Ovary (tissue), 10 donors: ENCODE results near the gene GDAP2. TPM values are rescaled to one million over a fixed set of nuclear protein-coding genes. Genes with fewer than 3 reads are reported as not detected.

ENCODE experiments used
- DNase-seq, 5 donors: peaks; one replicate each; pipeline ENCODE4 v3.0.0-alpha.2; 2019 to 2020
- H3K27ac ChIP-seq, 2 donors: fragments of 200-600 bp; one replicate each; pipeline versions ENCODE4 v1.5.1 to v1.8.0; 2019 to 2022
- H3K27me3 ChIP-seq: fragments of 200-600 bp; one replicate; pipeline ENCODE4 v1.8.0; 2022
- H3K36me3 ChIP-seq: fragments of 200-600 bp; sonication (generic); one replicate; pipeline ENCODE4 v1.5.1; 2019
- H3K4me1 ChIP-seq: one replicate; pipeline ENCODE4 v1.8.1; 2013; ENCODE audit warnings: mild to moderate bottlenecking, moderate library complexity; ENCODE audit not compliant: insufficient read depth
- H3K4me3 ChIP-seq: fragments of 200-600 bp; sonication (generic); one replicate; pipeline ENCODE4 v1.5.1; 2017
- H3K9me3 ChIP-seq, 2 donors: fragments of 200-600 bp in 1 of 2; sonication (generic) in 1 of 2; one replicate each; pipeline versions ENCODE4 v1.5.1 to v1.8.1; 2013 to 2019; ENCODE audit warnings: mild to moderate bottlenecking in 1 of 2, moderate library complexity in 1 of 2
- CTCF ChIP-seq, 3 donors: fragments of 450-650 bp in 2 of 3; fragments of 200-600 bp in 1 of 3; IDR thresholded peaks; one replicate each; pipeline versions ENCODE4 v1.5.1 to v1.8.0; 2016 to 2022; ENCODE audit warnings: antibody characterized with exemption in 3 of 3, mild to moderate bottlenecking in 1 of 3
- EP300 ChIP-seq: sonication (generic); formaldehyde crosslinking; IDR thresholded peaks from one replicate; pipeline ENCODE4 v1.6.1; 2017; ENCODE audit warnings: antibody characterized with exemption
- POLR2A ChIP-seq: fragments of 450-650 bp; IDR thresholded peaks from one replicate; pipeline ENCODE4 v1.6.1; 2017; ENCODE audit warnings: antibody characterized with exemption, mild to moderate bottlenecking, moderate library complexity
- WGBS, 3 donors: extraction: QIAGEN DNeasy Blood & Tissue Kit in 1 of 3; methylation state at CpG; one replicate each; pipeline versions ENCODE4 v1.1.5 to v1.1.7; 2013 to 2017; 5-methylcytosine and 5-hydroxymethylcytosine counted together
- intact Hi-C, 4 donors: fragments of 100-400 bp; cut with DNase I; formaldehyde crosslinking; loops; one replicate each; pipeline versions ENCODE4 v1.11.0 to v1.15.1; 2022 to 2023
- long read RNA-seq, 3 donors: library from polyadenylated mRNA in 2 of 3; unstranded in 2 of 3; transcript quantifications; one replicate each; pipeline ENCODE4 v2.0.0 and lab custom pipeline, GENCODE V29; 2021 to 2026
- polyA plus RNA-seq, 2 donors: library from polyadenylated mRNA; stranded (reverse); fragments of 200-250 nt in 1 of 2; fragments of 350-450 nt in 1 of 2; fragmentation: Illumina TruSeq in 1 of 2; extraction: RNeasy Lipid Tissue Mini Kit (QIAGEN cat#74804) in 1 of 2; gene quantifications; one replicate each; pipeline ENCODE4 v1.2.3, GENCODE V29; 2013 to 2014
- total RNA-seq, 7 donors: library from RNA; depleted of rRNA in 2 of 7; stranded (reverse); fragments of >200 nt in 2 of 7; fragmentation: NEBNext Ultra II Directional in 3 of 7; extraction: Animal tissue kit (Norgen Biotek cat#: 25700) in 3 of 7; gene quantifications; one replicate each; pipeline versions ENCODE4 v1.1.0 to v1.2.4, GENCODE V29; 2016 to 2023
- donor health status: DM: no; HTN: no; CAD: no; lungs with moderate emphysema.
- donor health status: DM: no; HTN: no; CAD: no.
- donor health status: Bipolar disorder and iron deficiency.
- donor health status: DM: yes; HTN: yes; CAD: no.
- donor health status: DM: no; HTN: no; CAD: no.
- donor health status: DM: yes; HTN: yes; CAD: no.

Gene GDAP2
- 10 to 100 TPM; 12.6 to 29.8 (median 21.2) TPM for total RNA-seq
- 10 to 100 TPM in 1 of 2 donors, 1 to 10 TPM in 1; 2.4 to 12.2 TPM for polyA plus RNA-seq
- long read RNA-seq, donor 1, full-length matches to known transcripts: 15 of 24 reads
- long read RNA-seq, donor 1, partial matches to known transcripts: 4 of 24 reads
- long read RNA-seq, donor 1, other reads (novel, unspliced or antisense): 5 of 24 reads
- long read RNA-seq, donor 2, full-length matches to known transcripts: 3 of 3 reads
- long read RNA-seq, donor 2, partial matches to known transcripts: 0 of 3 reads
- long read RNA-seq, donor 2, other reads (novel, unspliced or antisense): 0 of 3 reads
- long read RNA-seq, donor 3, full-length matches to known transcripts: 7 of 12 reads
- long read RNA-seq, donor 3, partial matches to known transcripts: 3 of 12 reads
- long read RNA-seq, donor 3, other reads (novel, unspliced or antisense): 2 of 12 reads

GRCh38 chr1:117929343-117930172 lies at the start of gene GDAP2, which contains the start of gene WDR3:
Gene GDAP2 (minus strand): TSS chr1:117929621. CDS start chr1:117920357, 9,264 bp downstream.
Gene WDR3 (plus strand): TSS chr1:117929739. CDS start chr1:117933320, 3,581 bp downstream.
- peaks cover 11% of the 10 kb centered on the region for H3K4me1 ChIP-seq
- H3K4me3 ChIP-seq: peak within 1 kb of the TSS; percentile 68
- TF ChIP-seq POLR2A (no peak), CTCF (IDR thresholded peaks at IDR 0.05) (no peak), EP300 (no peak)
- H3K36me3 ChIP-seq: no peaks in the 10 kb centered on the region
- H3K9me3 ChIP-seq: no peaks in the 10 kb centered on the region
- H3K27me3 ChIP-seq: no peaks in the 10 kb centered on the region
- peak; percentile 92 to 95 (median 94) for DNase-seq
- WGBS, 3 donors: 0 to 1% (median 0%) methylated on average over 55 to 64 of the region's 64 CpGs
- peak within 1 kb of the TSS in 1 of 2 donors; percentile 54 for H3K27ac ChIP-seq
- intact Hi-C loops: no loop called here

GRCh38 chr1:117976381-117976780 lies 47.0 kb upstream of the GDAP2 start:
- no peak overlapping the region for H3K4me3 ChIP-seq
- 80 to 85% (median 85%) methylated on average over 3 of the region's 3 CpGs for WGBS, 3 donors
- no peaks in the 10 kb centered on the region for H3K27me3 ChIP-seq
- no peak for DNase-seq
- H3K4me1 ChIP-seq: no peaks in the 10 kb centered on the region
- no peak overlapping the region for H3K27ac ChIP-seq
- H3K9me3 ChIP-seq: no peaks in the 10 kb centered on the region
- intact Hi-C loops: no loop called here
- TF ChIP-seq CTCF (IDR thresholded peaks at IDR 0.05) (no peak), EP300 (no peak)
- H3K36me3 ChIP-seq: no peaks in the 10 kb centered on the region

- no peak for TF ChIP-seq EP300
- no peak for TF ChIP-seq CTCF (IDR thresholded peaks at IDR 0.05)
- TF ChIP-seq POLR2A: no peak
- intact Hi-C loops: no loop called here
- Histone ChIP-seq H3K27ac (no peak overlapping the region), H3K27me3 (no peaks in the 10 kb centered on the region), H3K4me3 (no peak overlapping the region), H3K4me1 (no peaks in the 10 kb centered on the region), H3K36me3 (no peaks in the 10 kb centered on the region), H3K9me3 (no peaks in the 10 kb centered on the region)
- DNase-seq: no peak
Observed at GRCh38 chr1:117971777-117972176, 42.4 kb upstream of the GDAP2 start.

GRCh38 chr1:117970252-117970651 lies 40.8 kb upstream of the GDAP2 start:
- WGBS, 3 donors: 60 to 63% (median 63%) methylated on average over 9 of the region's 9 CpGs
- H3K4me3 ChIP-seq: no peak overlapping the region
- H3K36me3 ChIP-seq: no peaks in the 10 kb centered on the region
- H3K9me3 ChIP-seq: no peaks in the 10 kb centered on the region
- TF ChIP-seq CTCF (IDR thresholded peaks at IDR 0.05) (no peak), POLR2A (no peak), EP300 (no peak)
- no peaks in the 10 kb centered on the region for H3K27me3 ChIP-seq
- no peak overlapping the region for H3K27ac ChIP-seq
- no peak for DNase-seq
- H3K4me1 ChIP-seq: no peaks in the 10 kb centered on the region
- intact Hi-C loops: no loop called here
